ENCODE data around the gene TSC2. TPM values are rescaled to one million over a fixed set of nuclear protein-coding genes. Genes with fewer than 3 reads are reported as not detected.
"Not testable (repeated sequence)": the region's sequence is repeated elsewhere in the genome, so short reads cannot be mapped to it uniquely, and the experiment has no call there.

TSC2 gene
- total and polyA plus RNA-seq, 9 of the 15 experiments (the other 6 are each of a cell fraction or from before 2014, with no cell fraction given), result 1.3 to 68.1 (median 16.6) TPM

- POLR2A ChIA-PET, result interaction anchor here (1.5 to 2.5 kb wide), 2 partner anchors 47 to 143 kb away, joined by 3 to 10 read pairs; partner anchors contain the start of genes RPS2 and TRAF7
- H3K9ac ChIP-seq (ENCODE audit: insufficient read depth in 1 of 2, low read depth in 2 of 2, low read length in 2 of 2); H3K9me1 ChIP-seq (ENCODE audit: control insufficient read depth, insufficient read depth, low read length); ATAC-seq; FAIRE-seq; BruUV-seq (replicated peaks); DNase-seq (ENCODE audit: extremely low read depth in 1 of 4, low spot score in 3 of 4); H2AFZ ChIP-seq (ENCODE audit: low read depth, low read length); in situ Hi-C loops (cut with MboI); H3K4me2 ChIP-seq (ENCODE audit: insufficient read depth, low read length); H3K9me3 ChIP-seq (replicated peaks; ENCODE audit: control insufficient read depth, insufficient read depth, low read depth, low read length); H3K27me3 ChIP-seq (ENCODE audit: control insufficient read depth in 2 of 2, insufficient read depth in 2 of 2, low read length in 2 of 2); H3K27ac ChIP-seq (ENCODE audit: extremely low read depth, low read depth, low read length); H3K4me3 ChIP-seq; intact Hi-C loops (cut with micrococcal nuclease); CTCF ChIA-PET (ENCODE audit: low intra/inter-chr PET ratio): not testable (repeated sequence)
- H3K4me1 ChIP-seq (replicated peaks in 1 of 2; ENCODE audit: control insufficient read depth in 2 of 2, insufficient read depth in 2 of 2, low read length in 2 of 2), result peaks cover 24 to 56% of the 10 kb centered on the region in 2 experiments
- 73% methylated on average over 6 of the region's 9 CpGs for whole genome bisulfite sequencing (ENCODE audit: insufficient coverage, low coverage, missing lambda C conversion rate)
- peaks cover 23% of the 10 kb centered on the region; the same call in 1 of the 2 replicates for H4K20me1 ChIP-seq (replicated peaks; ENCODE audit: control insufficient read depth, insufficient read depth, low read length)
- H3K79me2 ChIP-seq (ENCODE audit: control insufficient read depth, insufficient read depth, low read length), result peaks cover 41% of the 10 kb centered on the region
- peaks cover 17% of the 10 kb centered on the region; the same call in 1 of the 3 replicates for H3K36me3 ChIP-seq (ENCODE audit: control insufficient read depth, insufficient read depth, low read length)
Measured at GRCh38 chr16:2011726-2012125, 36.1 kb upstream of the TSC2 start.

DNA sequence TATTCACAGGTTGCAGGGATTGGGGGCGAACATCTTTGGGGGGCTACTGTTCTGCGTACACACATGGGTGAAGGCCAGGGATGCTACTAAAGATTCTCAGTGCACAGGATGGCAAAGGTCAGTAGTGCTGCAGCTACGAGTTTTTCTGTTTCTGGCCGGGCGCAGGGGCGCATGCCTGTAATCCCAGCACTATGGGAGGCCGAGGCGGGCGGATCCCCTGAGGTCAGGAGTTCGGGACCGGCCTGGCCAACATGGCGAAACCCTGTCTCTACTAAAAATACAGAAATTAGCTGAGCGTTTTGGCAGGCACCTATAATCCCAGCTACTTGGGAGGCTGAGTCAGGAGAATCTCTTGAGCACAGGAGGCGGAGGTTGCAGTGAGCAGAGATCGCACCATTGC is 34.3 kb upstream of the TSC2 start:
- H3K27me3 ChIP-seq (ENCODE audit: control insufficient read depth in 2 of 2, insufficient read depth in 2 of 2, low read length in 2 of 2), result no peaks in the 10 kb centered on the region
- H3K4me3 ChIP-seq, result no peak overlapping the region
- FAIRE-seq (no peak), ATAC-seq (no peak), DNase-seq (ENCODE audit: extremely low read depth in 1 of 4, low spot score in 3 of 4) (no peak)
- WGBS (ENCODE audit: insufficient coverage, low coverage, missing lambda C conversion rate), result 81% methylated on average over 13 of the region's 15 CpGs
- peaks cover 1% of the 10 kb centered on the region for H3K9me1 ChIP-seq (ENCODE audit: control insufficient read depth, insufficient read depth, low read length)
- H3K27ac ChIP-seq (ENCODE audit: extremely low read depth, low read depth, low read length), result no peak overlapping the region
- in situ Hi-C loops (cut with MboI) (no loop called here), intact Hi-C loops (cut with micrococcal nuclease) (no loop called here)
- CTCF ChIA-PET (ENCODE audit: low intra/inter-chr PET ratio), result no interaction called here
- no peak overlapping the region for H3K9ac ChIP-seq (ENCODE audit: insufficient read depth in 1 of 2, low read depth in 2 of 2, low read length in 2 of 2)
- H4K20me1 ChIP-seq (replicated peaks; ENCODE audit: control insufficient read depth, insufficient read depth, low read length), result peaks cover 5% of the 10 kb centered on the region; the same call in 1 of the 2 replicates
- H3K4me1 ChIP-seq (replicated peaks in 1 of 2; ENCODE audit: control insufficient read depth in 2 of 2, insufficient read depth in 2 of 2, low read length in 2 of 2), result peaks cover 11 to 39% of the 10 kb centered on the region in 2 experiments
- peaks cover 23% of the 10 kb centered on the region for H3K79me2 ChIP-seq (ENCODE audit: control insufficient read depth, insufficient read depth, low read length)
- no TSS peak for BruUV-seq (replicated peaks)
- H3K4me2 ChIP-seq (ENCODE audit: insufficient read depth, low read length), result no peak overlapping the region
- no peaks in the 10 kb centered on the region for H3K36me3 ChIP-seq (ENCODE audit: control insufficient read depth, insufficient read depth, low read length)
- POLR2A ChIA-PET, result interaction anchor here (1.2 kb wide), 1 partner anchor 142 kb away, joined by 5 read pairs; the partner anchor contains the start of gene TRAF7
- no peaks in the 10 kb centered on the region for H3K9me3 ChIP-seq (replicated peaks; ENCODE audit: control insufficient read depth, insufficient read depth, low read depth, low read length)
- no peak for TF ChIP-seq NR1H2 (CRISPR knock-in tag; IDR thresholded peaks at IDR 0.05)
- TF ChIP-seq YBX1 (IDR thresholded peaks at IDR 0.05), result no peak
- no peak for TF ChIP-seq RBM34 (IDR thresholded peaks at IDR 0.05; ENCODE audit: borderline replicate concordance, insufficient read depth, low read length)
- no peak for TF ChIP-seq ZNF24 (IDR thresholded peaks at IDR 0.05)
- TF ChIP-seq KLF10 (CRISPR knock-in tag; IDR thresholded peaks at IDR 0.05), result no peak
- TF ChIP-seq ZKSCAN8 (CRISPR knock-in tag; IDR thresholded peaks at IDR 0.05), result no peak
- no peak overlapping the region for H2AFZ ChIP-seq (ENCODE audit: low read depth, low read length)

All from K562 (cell line).